ENCODE results near the gene CLP1. TPM values are rescaled to one million over a fixed set of nuclear protein-coding genes. Genes with fewer than 3 reads are reported as not detected.

CLP1 gene
- 20.5 TPM for total RNA-seq (2013)
- polyA plus RNA-seq (10 to 100 TPM in 2 of 3 donors, 1 to 10 TPM in 1; 7.6 to 17.9 (median 12.9) TPM), polyA minus RNA-seq (6.8 and 10.2 TPM in 2 replicates), total RNA-seq (5.6 to 25.2 (median 11.2) reads per million in 11 experiments)

GRCh38 chr11:57657194-57658022 is at the start of gene CLP1:
TSS of gene CLP1 (plus strand) at chr11:57657762. CDS start at chr11:57659477, 1,715 bp downstream.
- Histone ChIP-seq H3K27me3 (ENCODE audit: control insufficient read depth in 2 of 2, insufficient read depth in 2 of 2, low read length in 2 of 2) (no peaks in the 10 kb centered on the region), H4K20me1 (ENCODE audit: insufficient read depth, low read length) (peaks cover 14% of the 10 kb centered on the region), H3K4me2 (replicated peaks; ENCODE audit: extremely low read depth, low read length, poor library complexity, severe bottlenecking) (peak within 1 kb of the TSS; percentile 88), H3K36me3 (replicated peaks in 1 of 2; ENCODE audit: control insufficient read depth in 1 of 2, insufficient read depth in 2 of 2, low read length in 2 of 2) (peaks cover 28 to 32% of the 10 kb centered on the region in 2 donors), H3K27ac (ENCODE audit: low read depth in 1 of 2, low read length in 2 of 2) (peak within 1 kb of the TSS; percentile 61 to 88), H3K79me2 (ENCODE audit: insufficient read depth, low read length) (peaks cover 39% of the 10 kb centered on the region), H2AFZ (ENCODE audit: insufficient read depth, low read depth, low read length, poor library complexity, severe bottlenecking) (peak within 1 kb of the TSS; percentile 99), H3K9ac (ENCODE audit: insufficient read depth, low read length, poor library complexity, severe bottlenecking) (peak within 1 kb of the TSS; percentile 70), H3K4me3 (replicated peaks in 1 of 3; ENCODE audit: low read depth in 2 of 3, low read length in 3 of 3) (peak within 1 kb of the TSS; percentile 70 to 98 (median 89)), H3K9me3 (replicated peaks in 1 of 2; ENCODE audit: control insufficient read depth in 1 of 2, insufficient read depth in 1 of 2, low read length in 2 of 2) (no peaks in the 10 kb centered on the region), H3K4me1 (ENCODE audit: control insufficient read depth in 1 of 2, insufficient read depth in 2 of 2, low read length in 2 of 2) (peaks cover 35 to 39% of the 10 kb centered on the region in 2 donors)
- peaks cover 29 to 33% of the 10 kb centered on the region in 2 donors for H3K36me3 Mint-ChIP-seq
- H3K4me3 Mint-ChIP-seq = peak within 1 kb of the TSS; percentile 86 to 99
- WGBS (ENCODE audit: insufficient coverage) = under 1% methylated on average over 40 of the region's 45 CpGs
- TF ChIP-seq CTCF (IDR thresholded peaks at IDR 0.05) = no peak
- intact Hi-C loops (cut with micrococcal nuclease) = loop anchor here in 1 of 2 donors (1.0 kb wide), 1 partner anchor 10 kb away; no protein-coding TSS in a partner anchor
- DNase-seq = peak; percentile 97 to 98 (median 97)
- H3K27me3 Mint-ChIP-seq (ENCODE audit: low read depth in 3 of 3) = peaks cover 0 to 3% (median 0%) of the 10 kb centered on the region in 3 donors
- H3K4me1 Mint-ChIP-seq = peaks cover 27% of the 10 kb centered on the region
- peak within 1 kb of the TSS; percentile 91 to 97 (median 95) for H3K27ac Mint-ChIP-seq
- no peaks in the 10 kb centered on the region for H3K9me3 Mint-ChIP-seq

- no peak overlapping the region for H3K27ac Mint-ChIP-seq
- H2AFZ ChIP-seq (ENCODE audit: insufficient read depth, low read depth, low read length, poor library complexity, severe bottlenecking) = no peak overlapping the region
- peaks cover 2 to 4% (median 2%) of the 10 kb centered on the region in 3 donors for H3K27me3 Mint-ChIP-seq (ENCODE audit: low read depth in 3 of 3)
- H3K9me3 ChIP-seq (replicated peaks in 1 of 2; ENCODE audit: control insufficient read depth in 1 of 2, insufficient read depth in 1 of 2, low read length in 2 of 2) = no peaks in the 10 kb centered on the region
- WGBS (ENCODE audit: insufficient coverage) = 100% methylated on average over 3 of the region's 4 CpGs
- intact Hi-C loops (cut with micrococcal nuclease) = no loop called here
- no peaks in the 10 kb centered on the region for H3K4me1 ChIP-seq (ENCODE audit: control insufficient read depth in 1 of 2, insufficient read depth in 2 of 2, low read length in 2 of 2)
- no peak overlapping the region for H3K4me3 ChIP-seq (replicated peaks in 1 of 3; ENCODE audit: low read depth in 2 of 3, low read length in 3 of 3)
- H3K36me3 ChIP-seq (replicated peaks in 1 of 2; ENCODE audit: control insufficient read depth in 1 of 2, insufficient read depth in 2 of 2, low read length in 2 of 2) = no peaks in the 10 kb centered on the region
- no peak for DNase-seq
- no peaks in the 10 kb centered on the region for H3K4me1 Mint-ChIP-seq
- no peaks in the 10 kb centered on the region for H3K79me2 ChIP-seq (ENCODE audit: insufficient read depth, low read length)
- no peaks in the 10 kb centered on the region for H3K27me3 ChIP-seq (ENCODE audit: control insufficient read depth in 2 of 2, insufficient read depth in 2 of 2, low read length in 2 of 2)
- H3K9ac ChIP-seq (ENCODE audit: insufficient read depth, low read length, poor library complexity, severe bottlenecking) = no peak overlapping the region
- H3K9me3 Mint-ChIP-seq = no peaks in the 10 kb centered on the region
- no peak for TF ChIP-seq CTCF (IDR thresholded peaks at IDR 0.05)
- H3K4me3 Mint-ChIP-seq = no peak overlapping the region
- H3K27ac ChIP-seq (ENCODE audit: low read depth in 1 of 2, low read length in 2 of 2) = no peak overlapping the region
- no peak overlapping the region for H3K4me2 ChIP-seq (replicated peaks; ENCODE audit: extremely low read depth, low read length, poor library complexity, severe bottlenecking)
- no peaks in the 10 kb centered on the region for H3K36me3 Mint-ChIP-seq
- no peaks in the 10 kb centered on the region for H4K20me1 ChIP-seq (ENCODE audit: insufficient read depth, low read length)
Measured at GRCh38 chr11:57610170-57610569, 47.4 kb upstream of the CLP1 start.
